HCT116 (cell line): ENCODE data around the gene CTDNEP1. TPM values are rescaled to one million over a fixed set of nuclear protein-coding genes. Genes with fewer than 3 reads are reported as not detected.
A peak's percentile ranks its signal among the peaks of the same experiment; 100 is the strongest.

Experiments
- ATAC-seq: fragments of 200-7000 bp; cut with Tn5 transposase; 2 replicates; pipeline ENCODE4 v1.9.1; 2020; ENCODE audit warnings: mild to moderate bottlenecking, moderate library complexity
- BruUV-seq: library from RNA; stranded (reverse); fragments of 400-500 nt; replicated peaks from 2 replicates; lab custom pipeline; 2021; lab: Mats Ljungman, UMichigan
- CTCF ChIA-PET: fragments of 300-600 bp; sonication (Branson Sonifier 250); formaldehyde crosslinking; loops from one replicate; lab custom pipeline; 2021; ENCODE audit warnings: antibody characterized with exemption; lab: Charles Lee
- POLR2A ChIA-PET: fragments of 300-600, 350-600 bp; sonication (Branson Sonifier 250); formaldehyde crosslinking; loops from one replicate; lab custom pipeline; 2021; ENCODE audit warnings: antibody characterized with exemption; lab: Charles Lee
- RAD21 ChIA-PET, 2 experiments: fragments of 300-600 bp; sonication (Branson Sonifier 250); formaldehyde crosslinking; loops; one replicate each; lab custom pipeline; 2023; ENCODE audit warnings: low total read pairs in 2 of 2; ENCODE audit not compliant: uncharacterized antibody in 2 of 2, unreplicated experiment in 2 of 2, low non-redundant PET in 1 of 2; lab: Charles Lee
- DNase-seq: peaks from one replicate; pipeline ENCODE4 v3.0.0-alpha.2; 2010; ENCODE audit warnings: low read depth, low spot score
- H2AFZ ChIP-seq: fragments of 200-600 bp; shearing (Covaris generic), sonication (generic); 2 replicates; pipeline ENCODE4 v1.6.1; 2017; ENCODE audit warnings: low read depth, mixed run types, mixed read lengths, antibody characterized with exemption, low read length; ENCODE audit not compliant: poor library complexity, severe bottlenecking
- H3K27ac ChIP-seq: 2 replicates; pipeline ENCODE4 v1.5.1; 2012; ENCODE audit warnings: low read depth, low read length
- H3K27me3 ChIP-seq: fragments of 200-600 bp; sonication (generic); 2 replicates; pipeline ENCODE4 v1.6.1; 2016; ENCODE audit warnings: mixed run types, low read length, mixed read lengths; ENCODE audit not compliant: insufficient read depth
- H3K36me3 ChIP-seq, 2 experiments: fragments of 200-500 bp in 1 of 2; fragments of 200-600 bp in 1 of 2; sonication (Bioruptor generic) in 1 of 2; sonication (generic) in 1 of 2; 2 replicates each; pipeline versions ENCODE4 v1.5.1 to v1.6.1; 2014 to 2016; ENCODE audit warnings: low read length in 2 of 2, inconsistent platforms in 1 of 2, mixed read lengths in 1 of 2, mixed run types in 1 of 2; ENCODE audit not compliant: insufficient read depth in 2 of 2, control insufficient read depth in 1 of 2
- H3K4me1 ChIP-seq, 2 experiments: fragments of 200-600 bp in 1 of 2; sonication (generic) in 1 of 2; 2 replicates each; pipeline versions ENCODE4 v1.5.1 to v1.6.1; 2012 to 2017; ENCODE audit warnings: low read length in 2 of 2, inconsistent platforms in 1 of 2, mild to moderate bottlenecking in 1 of 2, mixed read lengths in 1 of 2, mixed run types in 1 of 2, moderate library complexity in 1 of 2; ENCODE audit not compliant: insufficient read depth in 2 of 2, control insufficient read depth in 1 of 2
- H3K4me2 ChIP-seq: fragments of 200-600 bp; sonication (generic); 2 replicates; pipeline ENCODE4 v1.6.1; 2017; ENCODE audit warnings: mixed run types, low read length, mixed read lengths
- H3K4me3 ChIP-seq, 2 experiments: fragments of 200-600 bp in 1 of 2; sonication (generic) in 1 of 2; replicated peaks in 1 of 2; 2 replicates each; pipeline ENCODE4 v1.5.1; 2011 to 2016; ENCODE audit warnings: low read length in 2 of 2, control low read depth in 1 of 2, low read depth in 1 of 2, mild to moderate bottlenecking in 1 of 2, mixed read lengths in 1 of 2, mixed run types in 1 of 2
- H3K79me2 ChIP-seq: fragments of 200-600 bp; sonication (generic); 2 replicates; pipeline ENCODE4 v1.6.1; 2017; ENCODE audit warnings: mild to moderate bottlenecking, mixed run types, low read length, moderate library complexity, mixed read lengths; ENCODE audit not compliant: insufficient read depth
- H3K9ac ChIP-seq: fragments of 200-600 bp; sonication (generic); 2 replicates; pipeline ENCODE4 v1.6.1; 2016; ENCODE audit warnings: low read length, mixed read lengths
- H3K9me2 ChIP-seq: fragments of 200-600 bp; sonication (generic), shearing (Covaris generic); 2 replicates; pipeline ENCODE4 v1.6.1; 2017; ENCODE audit warnings: mixed run types, mild to moderate bottlenecking, moderate library complexity; ENCODE audit not compliant: insufficient read depth
- H3K9me3 ChIP-seq, 2 experiments: fragments of 200-500 bp in 1 of 2; fragments of 200-600 bp in 1 of 2; sonication (Bioruptor generic) in 1 of 2; sonication (generic) in 1 of 2; 2 replicates each; pipeline ENCODE4 v1.6.1; 2014 to 2017; ENCODE audit warnings: low read length in 2 of 2, mixed read lengths in 2 of 2, inconsistent platforms in 1 of 2, low read depth in 1 of 2, mild to moderate bottlenecking in 1 of 2, mixed run types in 1 of 2, moderate library complexity in 1 of 2; ENCODE audit not compliant: control insufficient read depth in 1 of 2, insufficient read depth in 1 of 2
- H4K20me1 ChIP-seq: fragments of 200-600 bp; sonication (generic), shearing (Covaris generic); 2 replicates; pipeline ENCODE4 v1.6.1; 2017; ENCODE audit warnings: mixed run types, mild to moderate bottlenecking, moderate library complexity; ENCODE audit not compliant: insufficient read depth
- EGR1 ChIP-seq: IDR thresholded peaks from 2 replicates; pipeline ENCODE4 v1.6.1; 2012; ENCODE audit warnings: low read depth
- FOSL1 ChIP-seq: IDR thresholded peaks from 2 replicates; pipeline ENCODE4 v1.6.1; 2012; ENCODE audit warnings: low read depth
- POLR2AphosphoS5 ChIP-seq: IDR thresholded peaks from 2 replicates; pipeline ENCODE4 v1.6.1; 2011; ENCODE audit warnings: mild to moderate bottlenecking, low read depth, low read length, moderate library complexity
- SIN3A ChIP-seq: IDR thresholded peaks from 2 replicates; pipeline ENCODE4 v1.6.1; 2012; ENCODE audit warnings: low read depth
- SP1 ChIP-seq: IDR thresholded peaks from 2 replicates; pipeline ENCODE4 v1.6.1; 2012; ENCODE audit warnings: low read depth
- intact Hi-C: fragments of 100-400 bp; cut with micrococcal nuclease; formaldehyde crosslinking; loops from 2 replicates; pipeline ENCODE4 v1.10.0; 2022
- total RNA-seq: library from RNA; stranded (reverse); gene quantifications from one replicate; pipeline ENCODE4 v1.2.1, GENCODE V29; 2021; ENCODE audit not compliant: unreplicated experiment

The CTDNEP1 gene
- total RNA-seq, 1 experiment from 2014 or later: 143 TPM

DNA sequence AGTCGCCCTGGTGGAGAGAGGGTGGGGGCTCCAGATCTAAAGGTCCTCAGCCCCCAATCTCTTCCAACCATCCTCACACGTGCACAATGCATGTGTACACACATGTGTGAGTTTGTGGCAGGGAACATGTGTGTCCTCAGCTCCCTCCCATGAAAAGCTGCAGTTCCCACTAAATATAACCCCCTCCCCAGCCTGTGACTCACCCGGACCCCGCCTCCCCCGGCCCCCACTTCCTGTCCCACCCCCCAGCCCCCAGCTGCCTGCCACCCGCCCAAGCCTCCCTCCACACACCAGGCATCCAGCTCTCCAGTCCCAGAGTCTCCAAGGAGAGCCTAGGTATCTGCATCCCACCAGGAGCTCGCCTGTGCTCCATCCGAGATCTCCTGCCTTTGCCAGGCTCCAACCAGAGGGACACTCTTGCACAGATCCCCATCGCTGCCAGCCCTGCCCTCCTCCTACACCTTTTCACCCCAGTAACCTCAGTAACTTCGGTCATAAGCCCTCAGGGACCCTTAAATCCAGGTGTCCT, 35.8 kb downstream of the CTDNEP1 start:
- peak overlapping the region; percentile 68 for H3K4me2 ChIP-seq
- no peaks in the 10 kb centered on the region for H3K9me2 ChIP-seq
- ChIA-PET CTCF (interaction anchor here (2.7 kb wide), 1 partner anchor 170 kb away, joined by 19 read pairs; no protein-coding TSS in a partner anchor), POLR2A (interaction anchor here (0.6 kb wide), 1 partner anchor 14 kb away, joined by 3 read pairs; no protein-coding TSS in a partner anchor), RAD21 (no interaction called here)
- no TSS peak for BruUV-seq
- DNase-seq: no peak
- no peak overlapping the region for H2AFZ ChIP-seq
- no peak overlapping the region for H3K9ac ChIP-seq
- no peaks in the 10 kb centered on the region for H3K27me3 ChIP-seq
- TF ChIP-seq EGR1 (no peak), POLR2AphosphoS5 (no peak), SP1 (no peak)
- no peak overlapping the region for H3K4me3 ChIP-seq
- H4K20me1 ChIP-seq: no peaks in the 10 kb centered on the region
- ATAC-seq: no peak
- peak overlapping the region; percentile 43 for H3K27ac ChIP-seq
- H3K4me1 ChIP-seq: peaks cover 12 to 60% of the 10 kb centered on the region in 2 experiments; a peak in 3 of 4 replicates
- intact Hi-C loops: no loop called here
- peaks cover 10% of the 10 kb centered on the region for H3K79me2 ChIP-seq
- no peaks in the 10 kb centered on the region for H3K9me3 ChIP-seq
- H3K36me3 ChIP-seq: no peaks in the 10 kb centered on the region

DNA sequence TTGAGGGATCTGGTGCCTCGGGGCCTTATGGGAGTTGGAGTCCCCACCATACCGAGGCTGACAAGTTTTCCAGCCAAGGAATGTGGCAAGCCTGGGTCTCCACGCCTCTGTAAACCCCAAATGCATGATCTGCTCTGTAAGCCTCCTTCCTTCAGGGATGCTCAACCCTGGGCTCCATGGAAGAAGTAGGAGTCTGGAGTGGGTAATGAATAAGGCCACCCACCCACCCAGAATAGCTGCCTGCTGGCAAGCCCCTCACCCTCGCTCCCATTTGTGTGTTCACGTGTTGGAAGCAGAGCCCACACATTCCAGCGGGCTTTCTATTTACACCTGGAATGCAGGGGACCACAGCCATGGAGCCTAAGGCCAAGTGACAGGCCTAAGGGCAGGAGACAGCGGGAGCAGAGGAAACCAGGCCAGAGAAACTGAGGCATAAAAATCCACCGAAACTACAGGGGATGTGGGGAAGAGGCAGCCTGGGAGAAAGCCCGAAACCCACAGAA, 36.3 kb downstream of the CTDNEP1 start:
- H3K79me2 ChIP-seq: peaks cover 4% of the 10 kb centered on the region; the same call in 1 of the 2 replicates
- no peaks in the 10 kb centered on the region for H3K27me3 ChIP-seq
- H3K9me3 ChIP-seq: no peaks in the 10 kb centered on the region
- H3K9me2 ChIP-seq: no peaks in the 10 kb centered on the region
- RAD21 ChIA-PET: no interaction called here
- intact Hi-C loops: no loop called here
- DNase-seq (no peak), ATAC-seq (no peak)
- H3K4me3 ChIP-seq: peak overlapping the region in 1 of 2 experiments; percentile 50; a peak in 2 of 4 replicates
- H3K9ac ChIP-seq: no peak overlapping the region; the same call in 1 of the 2 replicates
- CTCF ChIA-PET: interaction anchor here (1.2 to 2.7 kb wide), 2 partner anchors 169 to 180 kb away, joined by 3 to 19 read pairs; partner anchors contain the start of gene SLC16A13
- no peak overlapping the region for H2AFZ ChIP-seq
- peak overlapping the region; percentile 68 for H3K4me2 ChIP-seq
- H3K4me1 ChIP-seq: peaks cover 11 to 57% of the 10 kb centered on the region in 2 experiments; a peak in 3 of 4 replicates
- peak overlapping the region; percentile 43 for H3K27ac ChIP-seq
- POLR2A ChIA-PET: interaction anchor here (0.5 to 1.3 kb wide), 3 partner anchors 23 to 67 kb away, joined by 3 to 4 read pairs (median 3); partner anchors contain the start of gene GABARAP
- H3K36me3 ChIP-seq: no peaks in the 10 kb centered on the region
- no peaks in the 10 kb centered on the region for H4K20me1 ChIP-seq
- no TSS peak for BruUV-seq
- TF ChIP-seq FOSL1 (no peak), SIN3A (no peak)
